Esophagus muscularis mucosa (tissue), 3 donors: Measurements from ENCODE around the gene OR6B1.

Source experiments
- POLR2A ChIP-seq: fragments of 450-650 bp; IDR thresholded peaks from one replicate; pipeline ENCODE4 v1.6.1; 2017; ENCODE audit warnings: antibody characterized with exemption, moderate library complexity, mild to moderate bottlenecking, low read depth
- TF ChIP-seq, protein P1 (sequence below), 3 experiments: fragments of 200-600 bp in 2 of 3; fragments of 450-650 bp in 1 of 3; sonication (generic) in 2 of 3; IDR thresholded peaks; one replicate each; pipeline ENCODE4 v1.5.1; 2017 to 2019; ENCODE audit warnings: antibody characterized with exemption in 3 of 3, mild to moderate bottlenecking in 2 of 3, moderate library complexity in 1 of 3

DNA sequence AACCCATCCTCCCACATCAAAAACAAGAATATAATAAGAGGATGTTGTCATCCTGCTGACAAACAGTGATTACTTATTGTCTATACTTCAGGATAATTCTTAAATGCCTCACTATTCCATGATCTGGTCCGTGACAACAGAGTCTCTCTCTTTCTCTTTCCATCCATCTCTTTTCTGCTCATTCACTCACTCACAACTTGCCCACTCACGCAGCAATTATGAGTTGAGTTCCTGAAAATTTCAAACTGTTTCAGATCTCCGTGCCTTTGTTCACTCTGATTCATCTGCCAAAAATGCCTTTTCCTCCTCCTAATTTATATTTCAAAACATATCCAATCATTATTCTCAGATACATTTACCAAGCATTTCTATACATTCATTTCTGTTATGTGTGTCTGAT is 1.4 kb downstream of the OR6B1 start:
- TF ChIP-seq, protein P1, sequence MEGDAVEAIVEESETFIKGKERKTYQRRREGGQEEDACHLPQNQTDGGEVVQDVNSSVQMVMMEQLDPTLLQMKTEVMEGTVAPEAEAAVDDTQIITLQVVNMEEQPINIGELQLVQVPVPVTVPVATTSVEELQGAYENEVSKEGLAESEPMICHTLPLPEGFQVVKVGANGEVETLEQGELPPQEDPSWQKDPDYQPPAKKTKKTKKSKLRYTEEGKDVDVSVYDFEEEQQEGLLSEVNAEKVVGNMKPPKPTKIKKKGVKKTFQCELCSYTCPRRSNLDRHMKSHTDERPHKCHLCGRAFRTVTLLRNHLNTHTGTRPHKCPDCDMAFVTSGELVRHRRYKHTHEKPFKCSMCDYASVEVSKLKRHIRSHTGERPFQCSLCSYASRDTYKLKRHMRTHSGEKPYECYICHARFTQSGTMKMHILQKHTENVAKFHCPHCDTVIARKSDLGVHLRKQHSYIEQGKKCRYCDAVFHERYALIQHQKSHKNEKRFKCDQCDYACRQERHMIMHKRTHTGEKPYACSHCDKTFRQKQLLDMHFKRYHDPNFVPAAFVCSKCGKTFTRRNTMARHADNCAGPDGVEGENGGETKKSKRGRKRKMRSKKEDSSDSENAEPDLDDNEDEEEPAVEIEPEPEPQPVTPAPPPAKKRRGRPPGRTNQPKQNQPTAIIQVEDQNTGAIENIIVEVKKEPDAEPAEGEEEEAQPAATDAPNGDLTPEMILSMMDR (IDR thresholded peaks at IDR 0.05), result no peak
- no peak for TF ChIP-seq POLR2A
